SK-N-SH treated with all-trans-retinoic acid at 6 μM for 48 hours (cell line): ENCODE measurements around the gene PDE4B.
"Not testable (repeated sequence)": the region's sequence is repeated elsewhere in the genome, so short reads cannot be mapped to it uniquely, and the experiment has no call there.

Source experiments
- ATAC-seq: fragments of 200-7000 bp; cut with Tn5 transposase; 3 replicates; pipeline ENCODE4 v1.9.1; 2020; ENCODE audit warnings: mild to moderate bottlenecking, moderate library complexity
- ARNTL ChIP-seq: fragments of 450-650 bp; formaldehyde crosslinking; IDR thresholded peaks from 2 replicates; pipeline ENCODE4 v1.5.0; 2020; ENCODE audit warnings: low read depth, mild to moderate bottlenecking, moderate library complexity, borderline replicate concordance
- CREB5 ChIP-seq: fragments of 250-450 bp; sonication (Bioruptor Pico); IDR thresholded peaks from 2 replicates; pipeline ENCODE4 v1.5.1; 2020; ENCODE audit warnings: low read depth, mild to moderate bottlenecking, moderate library complexity
- CSDC2 ChIP-seq: fragments of 250-450 bp; sonication (Bioruptor Pico); IDR thresholded peaks from 2 replicates; pipeline ENCODE4 v1.5.0; 2020; ENCODE audit warnings: mild to moderate bottlenecking, moderate library complexity
- CSRNP3 ChIP-seq: fragments of 250-450 bp; sonication (Bioruptor Pico); IDR thresholded peaks from 2 replicates; pipeline ENCODE4 v1.5.1; 2021; ENCODE audit warnings: mild to moderate bottlenecking, moderate library complexity
- ESRRG ChIP-seq: fragments of 250-450 bp; sonication (Bioruptor Pico); IDR thresholded peaks from 2 replicates; pipeline ENCODE4 v1.6.1; 2021; ENCODE audit warnings: mild to moderate bottlenecking
- ISL1 ChIP-seq: fragments of 250-450 bp; sonication (Bioruptor Pico); IDR thresholded peaks from 2 replicates; pipeline ENCODE4 v2.1.2; 2022; ENCODE audit warnings: mild to moderate bottlenecking, moderate library complexity
- OSR1 ChIP-seq: fragments of 250-450 bp; sonication (Bioruptor Pico); IDR thresholded peaks from 2 replicates; pipeline ENCODE4 v1.8.0; 2022; ENCODE audit warnings: moderate library complexity, mild to moderate bottlenecking, inconsistent platforms
- PATZ1 ChIP-seq: fragments of 250-450 bp; sonication (Bioruptor Pico); IDR thresholded peaks from 2 replicates; pipeline ENCODE4 v1.8.0; 2020; ENCODE audit warnings: mild to moderate bottlenecking, moderate library complexity, borderline replicate concordance
- POU6F1 ChIP-seq: fragments of 250-450 bp; sonication (Bioruptor Pico); IDR thresholded peaks from 2 replicates; pipeline ENCODE4 v1.8.0; 2021; ENCODE audit warnings: low read depth, mild to moderate bottlenecking, moderate library complexity, borderline replicate concordance
- PPARA ChIP-seq: fragments of 250-450 bp; sonication (Bioruptor Pico); IDR thresholded peaks from 2 replicates; pipeline ENCODE4 v1.5.0; 2020; ENCODE audit warnings: mild to moderate bottlenecking, borderline replicate concordance
- RARB ChIP-seq: fragments of 250-450 bp; sonication (Bioruptor Pico); IDR thresholded peaks from 2 replicates; pipeline ENCODE4 v1.8.0; 2021; ENCODE audit warnings: mild to moderate bottlenecking, moderate library complexity
- SNAI2 ChIP-seq: fragments of 250-450 bp; sonication (Bioruptor Pico); IDR thresholded peaks from 2 replicates; pipeline ENCODE4 v1.5.0; 2020; ENCODE audit warnings: mild to moderate bottlenecking, moderate library complexity
- TCF4 ChIP-seq: fragments of 250-450 bp; sonication (Bioruptor Pico); IDR thresholded peaks from 2 replicates; pipeline ENCODE4 v1.8.0; 2021; ENCODE audit warnings: mild to moderate bottlenecking, moderate library complexity, borderline replicate concordance
- TOX ChIP-seq: fragments of 250-450 bp; sonication (Bioruptor Pico); IDR thresholded peaks from 2 replicates; pipeline ENCODE4 v1.8.0; 2021; ENCODE audit warnings: mild to moderate bottlenecking, moderate library complexity, borderline replicate concordance
- ZC3H10 ChIP-seq: fragments of 250-450 bp; sonication (Bioruptor Pico); IDR thresholded peaks from 2 replicates; pipeline ENCODE4 v1.5.1; 2021; ENCODE audit warnings: mild to moderate bottlenecking, moderate library complexity
- ZFP3 ChIP-seq: fragments of 250-450 bp; sonication (Bioruptor Pico); IDR thresholded peaks from 2 replicates; pipeline ENCODE4 v1.5.0; 2020; ENCODE audit warnings: mild to moderate bottlenecking, moderate library complexity
- ZFP30 ChIP-seq: fragments of 450-650 bp; formaldehyde crosslinking; IDR thresholded peaks from 2 replicates; pipeline ENCODE4 v1.5.0; 2022; ENCODE audit warnings: mild to moderate bottlenecking, moderate library complexity
- ZNF565 ChIP-seq: fragments of 450-650 bp; formaldehyde crosslinking; conservative IDR thresholded peaks from 2 replicates; pipeline ENCODE4 v1.5.0; 2020; ENCODE audit warnings: low read depth, mild to moderate bottlenecking, moderate library complexity
- ZNF70 ChIP-seq: fragments of 450-650 bp; formaldehyde crosslinking; IDR thresholded peaks from 2 replicates; pipeline ENCODE4 v1.5.0; 2020; ENCODE audit warnings: mild to moderate bottlenecking, moderate library complexity
- ZNF8 ChIP-seq: fragments of 450-650 bp; formaldehyde crosslinking; IDR thresholded peaks from 2 replicates; pipeline ENCODE4 v1.5.0; 2020; ENCODE audit warnings: mild to moderate bottlenecking, moderate library complexity
- TF ChIP-seq, protein P1 (sequence below): fragments of 250-450 bp; sonication (Bioruptor Pico); IDR thresholded peaks from 2 replicates; pipeline ENCODE4 v1.5.0; 2020; ENCODE audit warnings: mild to moderate bottlenecking, moderate library complexity

PDE4B gene

GRCh38 chr1:65846866-65847265 lies 54.2 kb downstream of the PDE4B start (continued):
- TF ChIP-seq, protein P1, sequence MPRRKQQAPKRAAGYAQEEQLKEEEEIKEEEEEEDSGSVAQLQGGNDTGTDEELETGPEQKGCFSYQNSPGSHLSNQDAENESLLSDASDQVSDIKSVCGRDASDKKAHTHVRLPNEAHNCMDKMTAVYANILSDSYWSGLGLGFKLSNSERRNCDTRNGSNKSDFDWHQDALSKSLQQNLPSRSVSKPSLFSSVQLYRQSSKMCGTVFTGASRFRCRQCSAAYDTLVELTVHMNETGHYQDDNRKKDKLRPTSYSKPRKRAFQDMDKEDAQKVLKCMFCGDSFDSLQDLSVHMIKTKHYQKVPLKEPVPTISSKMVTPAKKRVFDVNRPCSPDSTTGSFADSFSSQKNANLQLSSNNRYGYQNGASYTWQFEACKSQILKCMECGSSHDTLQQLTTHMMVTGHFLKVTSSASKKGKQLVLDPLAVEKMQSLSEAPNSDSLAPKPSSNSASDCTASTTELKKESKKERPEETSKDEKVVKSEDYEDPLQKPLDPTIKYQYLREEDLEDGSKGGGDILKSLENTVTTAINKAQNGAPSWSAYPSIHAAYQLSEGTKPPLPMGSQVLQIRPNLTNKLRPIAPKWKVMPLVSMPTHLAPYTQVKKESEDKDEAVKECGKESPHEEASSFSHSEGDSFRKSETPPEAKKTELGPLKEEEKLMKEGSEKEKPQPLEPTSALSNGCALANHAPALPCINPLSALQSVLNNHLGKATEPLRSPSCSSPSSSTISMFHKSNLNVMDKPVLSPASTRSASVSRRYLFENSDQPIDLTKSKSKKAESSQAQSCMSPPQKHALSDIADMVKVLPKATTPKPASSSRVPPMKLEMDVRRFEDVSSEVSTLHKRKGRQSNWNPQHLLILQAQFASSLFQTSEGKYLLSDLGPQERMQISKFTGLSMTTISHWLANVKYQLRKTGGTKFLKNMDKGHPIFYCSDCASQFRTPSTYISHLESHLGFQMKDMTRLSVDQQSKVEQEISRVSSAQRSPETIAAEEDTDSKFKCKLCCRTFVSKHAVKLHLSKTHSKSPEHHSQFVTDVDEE (CRISPR knock-in tag): no peak
- TF ChIP-seq ZNF8 (CRISPR knock-in tag): no peak

GRCh38 chr1:65850281-65850680 lies 57.6 kb downstream of the PDE4B start:
- no peak for TF ChIP-seq ZFP3
- no peak for TF ChIP-seq ZFP30
- TF ChIP-seq ZNF70 (CRISPR knock-in tag): no peak
- TF ChIP-seq ZC3H10: no peak
- TF ChIP-seq CREB5: no peak
- TF ChIP-seq ZNF565 (CRISPR knock-in tag): no peak
- TF ChIP-seq SNAI2 (CRISPR knock-in tag): no peak
- no peak for TF ChIP-seq PATZ1 (CRISPR knock-in tag)
- ATAC-seq: no peak

- not testable (repeated sequence) for ATAC-seq
These were observed 63.9 kb downstream of the PDE4B start for GRCh38 chr1:65856591-65856990.

GRCh38 chr1:65866439-65866838 lies 73.7 kb downstream of the PDE4B start:
- TF ChIP-seq OSR1 (CRISPR knock-in tag): no peak
- no peak for TF ChIP-seq ZNF70 (CRISPR knock-in tag)
- TF ChIP-seq PPARA (CRISPR knock-in tag): no peak
- no peak for TF ChIP-seq CSDC2
- TF ChIP-seq POU6F1 (CRISPR knock-in tag): no peak
- TF ChIP-seq ZFP3: no peak
- no peak for TF ChIP-seq ZC3H10
- TF ChIP-seq ARNTL: no peak
- TF ChIP-seq ZFP30: no peak
- TF ChIP-seq TOX: no peak
- no peak for TF ChIP-seq CSRNP3 (CRISPR knock-in tag)
- no peak for TF ChIP-seq RARB (CRISPR knock-in tag)
- no peak for TF ChIP-seq TCF4 (CRISPR knock-in tag)
- no peak for TF ChIP-seq ISL1 (CRISPR knock-in tag)
- no peak for TF ChIP-seq ESRRG (CRISPR knock-in tag)
- TF ChIP-seq, protein P1 (CRISPR knock-in tag): no peak
- ATAC-seq: no peak
